ENCODE data around the gene ZNF732.

- TF ChIP-seq GATA2 (IDR thresholded peaks at IDR 0.05; ENCODE audit: low read depth, low read length) (no peak), GATA3 (IDR thresholded peaks at IDR 0.05; ENCODE audit: low read depth, low read length) (no peak)
Measured at GRCh38 chr4:234178-234577, 71.1 kb downstream of the ZNF732 start.
